ENCODE data around the gene MSLN.

The MSLN gene

DNA sequence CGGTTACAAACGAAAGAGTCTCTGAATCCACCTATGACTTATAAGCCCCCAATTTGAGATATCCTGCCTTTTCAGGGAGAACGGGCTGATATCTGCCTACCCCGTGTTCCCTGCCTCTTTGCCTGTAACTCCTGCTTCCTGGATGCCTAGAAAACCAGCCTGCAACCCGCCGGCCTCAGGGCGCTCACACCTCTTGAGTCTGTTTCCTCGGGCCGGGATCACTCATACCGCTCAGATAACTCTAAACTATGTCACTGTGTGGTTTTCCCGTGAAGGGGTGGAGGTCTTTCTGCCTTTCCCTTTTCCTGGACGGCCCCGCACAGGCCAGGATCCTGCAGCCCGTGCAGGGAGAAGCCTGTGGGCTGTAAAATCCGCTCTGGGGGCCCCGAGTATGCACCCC, 17.3 kb downstream of the MSLN start:
- WGBS, 2 experiments: 69 to 75% methylated on average over 16 of the region's 16 CpGs
- no peaks in the 10 kb centered on the region for H3K36me3 ChIP-seq (ENCODE audit: control insufficient read depth, insufficient read depth, low read length)

DNA sequence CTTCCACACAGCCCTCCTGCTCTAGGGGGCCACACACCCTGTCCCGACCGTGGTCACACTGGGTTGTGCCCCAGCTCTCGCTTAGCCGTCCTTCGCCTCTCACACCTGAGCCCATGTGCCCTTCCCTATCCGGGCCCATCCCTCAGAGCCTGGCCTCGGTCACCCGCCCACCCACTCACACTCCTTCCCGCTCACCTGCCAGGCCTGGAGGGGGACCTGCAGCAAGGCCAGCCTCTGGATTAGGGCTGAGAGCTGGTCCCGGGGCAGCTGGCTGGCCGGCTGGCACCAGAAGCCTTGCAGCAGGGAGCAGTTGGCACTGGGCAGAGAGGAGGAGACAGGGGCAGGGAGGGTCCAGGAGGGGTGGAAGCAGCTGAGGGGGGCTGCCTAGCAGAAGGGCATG, 17.9 kb downstream of the MSLN start:
- no peaks in the 10 kb centered on the region for H3K4me1 ChIP-seq (ENCODE audit: control insufficient read depth, insufficient read depth, low read length)
- no peak overlapping the region for H3K4me3 ChIP-seq (ENCODE audit: insufficient read depth, low read depth, low read length)
- peaks cover 9% of the 10 kb centered on the region for H3K27me3 ChIP-seq (ENCODE audit: control insufficient read depth, insufficient read depth, low read length, poor library complexity, severe bottlenecking)
- 86 to 88% methylated on average over 11 of the region's 11 CpGs for WGBS, 2 experiments
- no peaks in the 10 kb centered on the region for H3K36me3 ChIP-seq (ENCODE audit: control insufficient read depth, insufficient read depth, low read length)
- H3K27ac ChIP-seq (ENCODE audit: insufficient read depth, low read depth, low read length, poor library complexity, severe bottlenecking): no peak overlapping the region
- H3K9me3 ChIP-seq (ENCODE audit: control insufficient read depth, low read length): no peaks in the 10 kb centered on the region

More for the DNA sequence above, 17.3 kb downstream of the MSLN start:
- H3K27me3 ChIP-seq (ENCODE audit: control insufficient read depth, insufficient read depth, low read length, poor library complexity, severe bottlenecking): peaks cover 9% of the 10 kb centered on the region
- no peaks in the 10 kb centered on the region for H3K4me1 ChIP-seq (ENCODE audit: control insufficient read depth, insufficient read depth, low read length)
- no peak overlapping the region for H3K27ac ChIP-seq (ENCODE audit: insufficient read depth, low read depth, low read length, poor library complexity, severe bottlenecking)
- H3K4me3 ChIP-seq (ENCODE audit: insufficient read depth, low read depth, low read length): no peak overlapping the region
- H3K9me3 ChIP-seq (ENCODE audit: control insufficient read depth, low read length): no peaks in the 10 kb centered on the region

DNA sequence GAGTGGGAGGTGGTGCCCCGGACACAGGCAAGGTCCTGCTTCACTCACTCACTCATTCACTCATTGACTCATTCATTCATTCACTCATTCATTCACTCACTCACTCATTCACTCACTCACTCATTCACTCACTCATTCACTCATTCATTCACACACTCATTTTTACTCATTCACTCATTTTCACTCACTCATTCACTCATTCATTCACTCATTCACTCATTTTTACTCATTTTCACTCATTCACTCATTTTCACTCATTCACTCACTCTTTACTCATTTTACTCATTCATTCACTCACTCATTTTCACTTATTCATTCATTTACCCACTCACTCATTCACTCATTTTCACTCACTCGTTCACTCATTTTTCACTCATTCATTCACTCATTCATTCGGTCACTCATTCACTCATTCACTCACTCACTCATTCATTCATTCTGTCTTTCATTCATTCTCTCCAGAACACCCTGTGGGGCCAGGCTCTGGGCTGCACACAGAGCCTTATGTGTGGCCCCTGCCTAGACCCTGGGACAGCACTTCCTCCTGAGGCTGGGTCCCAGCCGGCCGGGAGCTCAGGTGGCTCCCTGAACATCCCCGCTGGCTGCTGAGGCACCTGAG, 18.5 kb downstream of the MSLN start:
- H3K27me3 ChIP-seq (ENCODE audit: control insufficient read depth, insufficient read depth, low read length, poor library complexity, severe bottlenecking): peaks cover 9% of the 10 kb centered on the region
- no peaks in the 10 kb centered on the region for H3K4me1 ChIP-seq (ENCODE audit: control insufficient read depth, insufficient read depth, low read length)
- H3K9me3 ChIP-seq (ENCODE audit: control insufficient read depth, low read length): no peaks in the 10 kb centered on the region
- H3K27ac ChIP-seq (ENCODE audit: insufficient read depth, low read depth, low read length, poor library complexity, severe bottlenecking): no peak overlapping the region
- no peak overlapping the region for H3K4me3 ChIP-seq (ENCODE audit: insufficient read depth, low read depth, low read length)
- 88 to 91% methylated on average over 6 of the region's 6 CpGs for WGBS, 2 experiments
- H3K36me3 ChIP-seq (ENCODE audit: control insufficient read depth, insufficient read depth, low read length): no peaks in the 10 kb centered on the region

DNA sequence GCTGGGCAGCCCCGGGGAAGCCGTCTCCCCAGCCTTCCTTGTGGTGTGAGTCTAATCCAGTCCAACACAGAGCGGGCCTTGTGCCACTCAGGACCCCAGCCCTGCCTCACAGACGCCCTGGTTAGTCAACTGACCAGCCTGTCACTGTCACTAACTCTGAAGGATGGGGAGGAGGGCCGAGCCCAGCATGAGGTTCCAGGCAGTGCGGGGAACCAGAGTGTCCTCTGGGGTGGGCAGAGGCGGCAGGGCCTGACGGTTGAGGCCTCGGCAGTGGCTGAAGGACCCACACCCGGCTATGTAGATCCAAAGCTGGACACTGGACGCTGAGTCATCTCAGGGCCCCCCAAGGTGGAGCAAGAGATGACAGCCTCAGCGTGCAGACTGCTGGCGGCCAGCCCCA, 19.0 kb downstream of the MSLN start:
- H3K27me3 ChIP-seq (ENCODE audit: control insufficient read depth, insufficient read depth, low read length, poor library complexity, severe bottlenecking): peaks cover 9% of the 10 kb centered on the region
- no peaks in the 10 kb centered on the region for H3K4me1 ChIP-seq (ENCODE audit: control insufficient read depth, insufficient read depth, low read length)
- H3K4me3 ChIP-seq (ENCODE audit: insufficient read depth, low read depth, low read length): no peak overlapping the region
- H3K36me3 ChIP-seq (ENCODE audit: control insufficient read depth, insufficient read depth, low read length): no peaks in the 10 kb centered on the region
- H3K9me3 ChIP-seq (ENCODE audit: control insufficient read depth, low read length): no peaks in the 10 kb centered on the region
- H3K27ac ChIP-seq (ENCODE audit: insufficient read depth, low read depth, low read length, poor library complexity, severe bottlenecking): no peak overlapping the region
- 79 to 81% methylated on average over 13 of the region's 13 CpGs for WGBS, 2 experiments

DNA sequence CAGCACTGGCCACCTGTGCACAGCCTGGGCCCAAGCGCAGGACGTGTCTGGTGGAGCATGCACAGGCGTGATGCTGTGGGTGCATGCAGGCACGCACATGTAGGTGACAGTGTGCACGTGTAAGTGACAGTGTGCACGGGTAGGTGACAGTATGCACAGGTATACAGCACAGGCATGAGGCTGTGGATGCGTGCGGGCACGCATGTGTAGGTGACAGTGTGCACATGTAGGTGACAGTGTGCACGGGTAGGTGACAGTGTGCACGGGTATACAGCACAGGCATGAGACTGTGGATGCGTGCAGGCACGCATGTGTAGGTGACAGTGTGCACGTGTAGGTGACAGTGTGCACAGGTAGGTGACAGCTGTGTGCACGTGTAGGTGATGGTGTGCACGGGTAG, 19.8 kb downstream of the MSLN start:
- H3K27me3 ChIP-seq (ENCODE audit: control insufficient read depth, insufficient read depth, low read length, poor library complexity, severe bottlenecking): peaks cover 9% of the 10 kb centered on the region
- H3K27ac ChIP-seq (ENCODE audit: insufficient read depth, low read depth, low read length, poor library complexity, severe bottlenecking): no peak overlapping the region
- H3K4me3 ChIP-seq (ENCODE audit: insufficient read depth, low read depth, low read length): no peak overlapping the region
- H3K4me1 ChIP-seq (ENCODE audit: control insufficient read depth, insufficient read depth, low read length): no peaks in the 10 kb centered on the region
- WGBS, 2 experiments: 90 to 92% methylated on average over 16 of the region's 16 CpGs
- H3K9me3 ChIP-seq (ENCODE audit: control insufficient read depth, low read length): no peaks in the 10 kb centered on the region
- H3K36me3 ChIP-seq (ENCODE audit: control insufficient read depth, insufficient read depth, low read length): no peaks in the 10 kb centered on the region

DNA sequence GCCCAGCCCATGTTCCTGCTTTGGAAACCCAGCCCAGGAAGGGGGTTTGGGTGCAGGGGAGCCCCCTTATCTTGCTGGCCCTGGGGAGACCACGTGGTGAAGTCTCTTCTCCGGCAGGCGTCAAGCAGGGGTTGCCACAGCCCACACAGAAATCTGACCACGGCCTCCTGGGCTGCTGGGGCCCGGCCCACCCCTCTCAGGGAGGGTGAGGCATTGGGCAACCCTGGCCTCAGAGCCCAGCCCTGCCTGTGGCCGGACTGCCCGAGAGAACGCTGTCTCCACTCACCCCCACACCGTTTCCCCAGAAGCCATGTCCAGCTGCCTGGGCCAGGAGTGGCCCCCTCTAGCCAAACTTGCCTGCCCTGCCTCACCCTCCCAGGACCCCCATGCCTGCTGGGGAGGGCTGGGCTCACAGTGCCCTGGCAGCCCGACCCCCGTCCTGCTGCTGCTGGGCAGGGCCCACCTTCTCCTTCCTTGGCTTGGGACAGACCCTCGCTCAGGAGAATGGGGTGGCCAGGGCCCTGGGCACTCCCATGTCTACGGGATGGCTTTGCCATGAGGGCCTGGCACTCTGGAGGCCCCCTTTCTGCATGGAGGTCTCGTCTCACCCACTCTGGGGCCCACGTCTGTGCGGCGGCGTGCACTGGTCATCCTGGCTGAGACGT, 20.9 kb downstream of the MSLN start:
- Histone ChIP-seq H3K4me1 (ENCODE audit: control insufficient read depth, insufficient read depth, low read length) (no peaks in the 10 kb centered on the region), H3K27me3 (ENCODE audit: control insufficient read depth, insufficient read depth, low read length, poor library complexity, severe bottlenecking) (peaks cover 9% of the 10 kb centered on the region), H3K27ac (ENCODE audit: insufficient read depth, low read depth, low read length, poor library complexity, severe bottlenecking) (no peak overlapping the region), H3K36me3 (ENCODE audit: control insufficient read depth, insufficient read depth, low read length) (peaks cover 5% of the 10 kb centered on the region), H3K9me3 (ENCODE audit: control insufficient read depth, low read length) (no peaks in the 10 kb centered on the region), H3K4me3 (ENCODE audit: insufficient read depth, low read depth, low read length) (no peak overlapping the region)
- WGBS, 2 experiments: 86% methylated on average over 19 of the region's 19 CpGs

DNA sequence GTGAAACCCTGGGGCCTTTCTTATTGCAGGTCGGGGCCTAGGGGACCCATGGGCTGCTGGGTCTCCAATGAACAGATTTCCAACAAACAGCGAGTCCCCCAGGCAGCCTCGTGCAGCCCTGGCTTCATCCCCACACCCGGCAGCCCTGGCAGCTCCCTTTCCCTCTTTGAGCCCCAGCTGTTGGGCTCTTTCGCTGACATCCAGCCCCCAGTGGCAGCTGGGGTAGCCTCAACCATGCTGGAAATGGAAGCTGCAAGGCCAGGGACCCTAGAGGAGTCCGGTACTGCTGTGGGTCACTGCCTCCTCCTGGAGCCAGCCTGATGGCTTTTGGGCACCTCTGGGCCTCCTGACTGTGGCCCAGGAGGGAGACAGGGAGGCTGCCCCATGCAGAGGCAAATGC, 21.7 kb downstream of the MSLN start:
- whole genome bisulfite sequencing, 2 experiments: 76% methylated on average over 6 of the region's 6 CpGs
- H3K36me3 ChIP-seq (ENCODE audit: control insufficient read depth, insufficient read depth, low read length): peaks cover 5% of the 10 kb centered on the region
- no peaks in the 10 kb centered on the region for H3K4me1 ChIP-seq (ENCODE audit: control insufficient read depth, insufficient read depth, low read length)
- H3K4me3 ChIP-seq (ENCODE audit: insufficient read depth, low read depth, low read length): no peak overlapping the region
- H3K27me3 ChIP-seq (ENCODE audit: control insufficient read depth, insufficient read depth, low read length, poor library complexity, severe bottlenecking): peaks cover 9% of the 10 kb centered on the region
- no peaks in the 10 kb centered on the region for H3K9me3 ChIP-seq (ENCODE audit: control insufficient read depth, low read length)
- no peak overlapping the region for H3K27ac ChIP-seq (ENCODE audit: insufficient read depth, low read depth, low read length, poor library complexity, severe bottlenecking)

DNA sequence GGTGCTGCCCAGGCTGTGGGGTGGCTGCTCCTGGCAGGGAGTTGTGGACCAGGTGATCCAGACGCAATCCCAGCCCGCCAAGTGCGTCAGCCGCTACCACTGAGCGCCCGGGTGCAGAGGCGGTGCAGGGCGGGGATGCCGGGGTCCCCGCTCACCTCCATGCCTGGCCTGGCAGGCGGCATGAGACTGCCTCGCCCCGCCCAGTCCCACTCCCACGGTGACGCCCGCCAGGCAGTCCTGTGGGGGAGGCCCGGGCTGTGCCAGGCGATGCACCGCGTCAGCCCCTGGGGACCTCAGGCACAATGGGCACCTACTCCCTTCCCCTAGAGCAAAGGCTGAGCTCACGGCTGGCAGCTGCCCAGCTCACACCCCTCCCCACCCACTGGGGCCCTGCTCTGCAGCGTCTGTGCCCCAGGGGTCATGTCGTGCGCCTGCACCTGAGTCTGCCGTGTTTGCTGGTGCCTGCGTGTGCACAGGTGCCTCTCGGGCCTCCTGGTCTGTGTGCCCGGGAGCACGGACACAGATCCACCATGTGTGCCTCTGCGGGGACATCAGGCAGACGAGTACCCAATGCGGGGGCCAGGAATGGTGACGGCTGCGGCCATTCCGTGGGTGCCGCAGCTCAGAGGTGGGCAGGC, 22.4 kb downstream of the MSLN start:
- Histone ChIP-seq H3K36me3 (ENCODE audit: control insufficient read depth, insufficient read depth, low read length) (peaks cover 5% of the 10 kb centered on the region), H3K9me3 (ENCODE audit: control insufficient read depth, low read length) (no peaks in the 10 kb centered on the region), H3K4me3 (ENCODE audit: insufficient read depth, low read depth, low read length) (no peak overlapping the region), H3K27ac (ENCODE audit: insufficient read depth, low read depth, low read length, poor library complexity, severe bottlenecking) (no peak overlapping the region), H3K4me1 (ENCODE audit: control insufficient read depth, insufficient read depth, low read length) (peaks cover 3% of the 10 kb centered on the region), H3K27me3 (ENCODE audit: control insufficient read depth, insufficient read depth, low read length, poor library complexity, severe bottlenecking) (peaks cover 9% of the 10 kb centered on the region)
- WGBS, 2 experiments: 89 to 92% methylated on average over 36 of the region's 36 CpGs

DNA sequence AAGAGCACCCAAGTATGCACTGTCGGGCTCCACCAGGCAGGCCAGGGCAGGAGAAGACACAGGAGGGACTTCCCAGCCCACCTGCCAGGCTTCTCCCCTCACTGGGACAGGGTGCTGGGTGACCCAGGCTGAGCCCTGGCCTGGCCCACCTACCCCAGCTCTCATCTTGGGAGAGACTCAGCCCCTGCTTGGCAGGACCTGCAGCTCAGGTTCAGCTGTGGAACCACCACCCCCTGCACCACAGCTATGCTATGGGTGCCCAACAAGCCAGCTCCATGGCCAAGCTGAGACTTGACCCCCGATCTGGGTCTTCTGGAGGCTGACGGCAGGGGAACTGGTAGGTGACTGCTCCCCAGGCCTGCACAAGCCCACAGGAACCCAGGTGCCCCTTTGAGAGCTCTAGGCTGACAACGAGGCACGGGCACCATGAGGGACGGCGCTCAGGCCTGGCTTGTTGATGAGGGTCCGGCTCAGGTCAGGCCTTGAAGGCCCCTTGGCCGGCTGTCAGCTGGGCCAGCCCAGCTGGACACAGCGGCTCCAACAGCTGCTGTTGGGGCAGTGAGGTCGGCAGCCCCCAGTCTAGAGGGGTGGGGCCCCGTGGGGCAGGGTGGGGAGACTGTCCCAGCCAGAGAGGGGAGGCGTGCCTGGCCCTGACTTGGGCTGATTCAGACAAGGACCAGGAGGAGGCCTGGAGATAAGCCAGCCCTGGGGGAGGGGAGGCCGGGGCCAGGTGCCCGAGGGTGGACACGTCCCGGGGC, 23.0 kb downstream of the MSLN start:
- WGBS, 2 experiments: 89% methylated on average over 17 of the region's 17 CpGs
- H3K36me3 ChIP-seq (ENCODE audit: control insufficient read depth, insufficient read depth, low read length): peaks cover 5% of the 10 kb centered on the region
- no peak overlapping the region for H3K4me3 ChIP-seq (ENCODE audit: insufficient read depth, low read depth, low read length)
- H3K4me1 ChIP-seq (ENCODE audit: control insufficient read depth, insufficient read depth, low read length): peaks cover 3% of the 10 kb centered on the region
- no peaks in the 10 kb centered on the region for H3K9me3 ChIP-seq (ENCODE audit: control insufficient read depth, low read length)
- peaks cover 6% of the 10 kb centered on the region for H3K27me3 ChIP-seq (ENCODE audit: control insufficient read depth, insufficient read depth, low read length, poor library complexity, severe bottlenecking)
- H3K27ac ChIP-seq (ENCODE audit: insufficient read depth, low read depth, low read length, poor library complexity, severe bottlenecking): no peak overlapping the region

DNA sequence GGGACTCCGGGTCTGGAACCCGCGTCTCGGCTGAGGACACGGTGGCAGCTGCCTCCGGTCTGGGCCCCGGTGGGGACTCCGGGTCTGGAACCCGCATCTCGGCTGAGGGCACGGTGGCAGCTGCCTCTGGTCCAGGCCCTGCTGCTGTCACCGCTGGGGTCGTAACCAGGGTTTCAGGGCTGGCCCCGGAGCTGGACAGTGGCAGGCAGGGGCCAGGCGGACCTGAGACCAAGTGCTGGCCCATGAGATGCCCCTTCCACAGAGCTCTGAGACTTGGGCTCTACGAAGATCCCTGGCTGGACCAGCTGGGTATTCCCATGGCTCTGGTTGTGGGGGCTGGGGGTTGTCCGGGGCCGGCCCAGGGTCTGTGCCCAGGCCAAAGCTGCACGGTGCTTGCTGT, 23.9 kb downstream of the MSLN start:
- peaks cover 3% of the 10 kb centered on the region for H3K27me3 ChIP-seq (ENCODE audit: control insufficient read depth, insufficient read depth, low read length, poor library complexity, severe bottlenecking)
- no peaks in the 10 kb centered on the region for H3K9me3 ChIP-seq (ENCODE audit: control insufficient read depth, low read length)
- no peak overlapping the region for H3K4me3 ChIP-seq (ENCODE audit: insufficient read depth, low read depth, low read length)
- peaks cover 9% of the 10 kb centered on the region for H3K4me1 ChIP-seq (ENCODE audit: control insufficient read depth, insufficient read depth, low read length)
- H3K27ac ChIP-seq (ENCODE audit: insufficient read depth, low read depth, low read length, poor library complexity, severe bottlenecking): no peak overlapping the region
- peaks cover 5% of the 10 kb centered on the region for H3K36me3 ChIP-seq (ENCODE audit: control insufficient read depth, insufficient read depth, low read length)
- 95 to 96% methylated on average over 19 of the region's 19 CpGs for WGBS, 2 experiments
